GM23338 (cell line): ENCODE data around the gene C16orf74. TPM values are rescaled to one million over a fixed set of nuclear protein-coding genes. Genes with fewer than 3 reads are reported as not detected.

Experiments used
- ATAC-seq: fragments of 200-7000 bp; cut with Tn5 transposase; 3 replicates; pipeline ENCODE4 v1.9.1; 2020
- DNase-seq: peaks from one replicate; pipeline ENCODE4 v3.0.0-alpha.2; 2015; ENCODE audit warnings: low spot score
- H2AFZ ChIP-seq: fragments of 200-600 bp; sonication (generic); 2 replicates; pipeline ENCODE4 v1.8.0; 2016; ENCODE audit warnings: antibody characterized with exemption, mild to moderate bottlenecking, moderate library complexity
- H3F3A ChIP-seq: fragments of 200-600 bp; sonication (generic); replicated peaks from 2 replicates; pipeline ENCODE4 v1.8.0; 2017; ENCODE audit warnings: antibody characterized with exemption, mixed run types, low read depth
- H3K27ac ChIP-seq: fragments of 200-600 bp; sonication (generic); 2 replicates; pipeline ENCODE4 v1.6.1; 2016; ENCODE audit warnings: low read depth
- H3K27me3 ChIP-seq: fragments of 200-600 bp; sonication (generic); 2 replicates; pipeline ENCODE4 v1.8.0; 2016; ENCODE audit warnings: mild to moderate bottlenecking, mixed run types, moderate library complexity; ENCODE audit not compliant: insufficient read depth
- H3K36me3 ChIP-seq: fragments of 200-600 bp; sonication (generic); 2 replicates; pipeline ENCODE4 v1.8.0; 2016; ENCODE audit warnings: mild to moderate bottlenecking; ENCODE audit not compliant: insufficient read depth
- H3K4me1 ChIP-seq: fragments of 200-600 bp; sonication (generic); 2 replicates; pipeline ENCODE4 v1.8.0; 2016; ENCODE audit warnings: mild to moderate bottlenecking, moderate library complexity; ENCODE audit not compliant: insufficient read depth
- H3K4me2 ChIP-seq: fragments of 200-600 bp; sonication (generic); 2 replicates; pipeline ENCODE4 v1.7.1; 2017; ENCODE audit warnings: mixed run types
- H3K4me3 ChIP-seq: fragments of 200-600 bp; sonication (generic); 2 replicates; pipeline ENCODE4 v1.6.1; 2016; ENCODE audit warnings: mixed run types
- H3K79me2 ChIP-seq: fragments of 200-600 bp; sonication (generic); replicated peaks from 2 replicates; pipeline ENCODE4 v1.8.0; 2017; ENCODE audit warnings: mild to moderate bottlenecking; ENCODE audit not compliant: insufficient read depth
- H3K9me2 ChIP-seq: fragments of 200-600 bp; sonication (generic); 2 replicates; pipeline ENCODE4 v1.8.0; 2017; ENCODE audit not compliant: insufficient read depth
- H4K20me1 ChIP-seq: fragments of 200-600 bp; sonication (generic); replicated peaks from 2 replicates; pipeline ENCODE4 v1.8.0; 2017; ENCODE audit warnings: mild to moderate bottlenecking; ENCODE audit not compliant: insufficient read depth
- H3K27ac Mint-ChIP-seq: 2 replicates; pipeline ENCODE4 v1.8.0; 2020; ENCODE audit warnings: inconsistent platforms, mild to moderate bottlenecking, moderate library complexity, mixed read lengths
- H3K27me3 Mint-ChIP-seq: 3 replicates; pipeline ENCODE4 v1.8.0; 2022; ENCODE audit warnings: low read depth, mild to moderate bottlenecking, moderate library complexity, mixed read lengths, inconsistent platforms; ENCODE audit not compliant: insufficient read depth, poor library complexity
- H3K36me3 Mint-ChIP-seq: 3 replicates; pipeline ENCODE4 v1.8.0; 2021; ENCODE audit warnings: low read depth, mild to moderate bottlenecking, inconsistent platforms, moderate library complexity, mixed read lengths
- H3K4me1 Mint-ChIP-seq: 3 replicates; pipeline ENCODE4 v1.8.0; 2020; ENCODE audit warnings: mild to moderate bottlenecking, inconsistent platforms, mixed read lengths
- H3K4me3 Mint-ChIP-seq: 3 replicates; pipeline ENCODE4 v1.8.0; 2021; ENCODE audit warnings: moderate library complexity, mild to moderate bottlenecking, inconsistent platforms, mixed read lengths
- H3K9me3 Mint-ChIP-seq: 3 replicates; pipeline ENCODE4 v1.8.0; 2020; ENCODE audit warnings: moderate library complexity, mild to moderate bottlenecking, inconsistent platforms, mixed read lengths
- CREB1 ChIP-seq: fragments of 250-450 bp; sonication (Bioruptor Pico); IDR thresholded peaks from 2 replicates; pipeline ENCODE4 v1.5.0; 2020; ENCODE audit warnings: low read depth, mild to moderate bottlenecking, moderate library complexity
- CTCF ChIP-seq, 2 experiments: fragments of 200-600 bp in 1 of 2; sonication (generic) in 1 of 2; conservative IDR thresholded peaks; 2 replicates each; pipeline versions ENCODE4 v1.5.1 to v1.6.1; 2016 to 2017; ENCODE audit warnings: antibody characterized with exemption in 2 of 2, low read depth in 2 of 2, mild to moderate bottlenecking in 2 of 2, moderate library complexity in 1 of 2
- EZH2phosphoT487 ChIP-seq: fragments of 200-600 bp; sonication (generic); IDR thresholded peaks from one replicate; pipeline ENCODE4 v1.8.1; 2018; ENCODE audit warnings: antibody characterized with exemption; ENCODE audit not compliant: unreplicated experiment
- JUNB ChIP-seq: IDR thresholded peaks from one replicate; pipeline ENCODE4 v1.6.1; 2016; ENCODE audit warnings: antibody characterized with exemption; ENCODE audit not compliant: unreplicated experiment
- REST ChIP-seq: IDR thresholded peaks from one replicate; pipeline ENCODE4 v1.6.1; 2018; ENCODE audit warnings: antibody characterized with exemption; ENCODE audit not compliant: unreplicated experiment
- ZNF114 ChIP-seq: fragments of 250-450 bp; sonication (Bioruptor Pico); IDR thresholded peaks from 2 replicates; pipeline ENCODE4 v1.5.0; 2020; ENCODE audit warnings: mild to moderate bottlenecking, moderate library complexity
- ZNF331 ChIP-seq: fragments of 250-450 bp; sonication (Bioruptor Pico); IDR thresholded peaks from 2 replicates; pipeline ENCODE4 v1.5.0; 2020; ENCODE audit warnings: low read depth, mild to moderate bottlenecking, moderate library complexity
- polyA plus RNA-seq: library from polyadenylated mRNA; unstranded; fragments of >200 nt; fragmentation: Nextera tagmentation; extraction: Ambion mirVana; gene quantifications from 2 replicates; pipeline ENCODE4 v1.2.1, GENCODE V29; 2016
- total RNA-seq: library from RNA; depleted of rRNA; stranded (reverse); fragments of >200 nt; shearing (Covaris generic); gene quantifications from 2 replicates; pipeline ENCODE4 v1.2.3, GENCODE V29; 2014

Gene C16orf74
- total and polyA plus RNA-seq, 2 experiments from 2014 or later: 12.1 to 19.1 TPM

DNA sequence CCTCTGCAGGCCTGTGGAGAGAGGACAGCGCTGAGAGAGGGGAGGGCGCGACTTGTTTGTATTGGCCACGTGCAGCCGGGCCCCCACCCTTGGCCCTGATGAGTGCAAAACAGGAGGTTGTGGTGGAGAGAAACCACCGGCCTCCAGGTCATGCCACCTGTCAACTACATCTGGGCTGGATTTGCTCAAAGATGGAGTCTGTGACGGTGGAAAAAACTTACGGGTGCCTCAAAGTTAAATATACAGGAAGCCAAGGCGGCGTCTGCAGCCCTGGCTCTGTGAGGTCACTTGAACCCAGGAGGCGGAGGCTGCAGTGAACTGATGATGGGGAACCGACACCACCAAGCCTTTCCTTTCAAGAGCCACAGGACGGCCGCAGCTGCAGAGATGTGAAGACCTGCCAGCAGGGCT, 15.7 kb downstream of the C16orf74 start:
- no peak for ATAC-seq

More for the DNA sequence above, 15.7 kb downstream of the C16orf74 start:
- H3K36me3 Mint-ChIP-seq: no peaks in the 10 kb centered on the region
- no peaks in the 10 kb centered on the region for H3K9me3 Mint-ChIP-seq
- Histone ChIP-seq H2AFZ (no peak overlapping the region), H3K27ac (no peak overlapping the region), H3F3A (0 out of 2 replicates have a peak, but pooled peaks cover 3% of the 10 kb centered on the region), H3K4me3 (no peak overlapping the region), H3K4me1 (no peaks in the 10 kb centered on the region), H3K79me2 (no peaks in the 10 kb centered on the region), H4K20me1 (no peaks in the 10 kb centered on the region; the same call in 1 of the 2 replicates), H3K27me3 (no peaks in the 10 kb centered on the region), H3K9me2 (no peaks in the 10 kb centered on the region), H3K36me3 (no peaks in the 10 kb centered on the region), H3K4me2 (no peak overlapping the region)
- TF ChIP-seq EZH2phosphoT487: no peak
- TF ChIP-seq CTCF (conservative IDR thresholded peaks at IDR 0.05; ENCODE audit: low read depth in 2 of 2): no peak
- TF ChIP-seq ZNF114 (CRISPR knock-in tag): no peak
- TF ChIP-seq ZNF331: no peak
- TF ChIP-seq JUNB: no peak
- no peak for TF ChIP-seq REST
- TF ChIP-seq CREB1 (CRISPR knock-in tag): no peak
- no peak overlapping the region for H3K27ac Mint-ChIP-seq
- H3K4me3 Mint-ChIP-seq: no peak overlapping the region
- H3K4me1 Mint-ChIP-seq: peaks cover 12% of the 10 kb centered on the region
- peaks cover 3% of the 10 kb centered on the region for H3K27me3 Mint-ChIP-seq
- DNase-seq: no peak
